GM21576 (cell line): Measurements from ENCODE around the gene NFKBIL1.
A peak's percentile ranks its signal among the peaks of the same experiment; 100 is the strongest.
"Not testable (repeated sequence)": the region's sequence is repeated elsewhere in the genome, so short reads cannot be mapped to it uniquely, and the experiment has no call there.

Experiments
- ATAC-seq: cut with Tn5 transposase; IDR thresholded peaks from one replicate; pipeline ENCODE4 v1.9.1; 2021; ENCODE audit warnings: mild to moderate bottlenecking, moderate library complexity; ENCODE audit not compliant: unreplicated experiment

The NFKBIL1 gene

DNA sequence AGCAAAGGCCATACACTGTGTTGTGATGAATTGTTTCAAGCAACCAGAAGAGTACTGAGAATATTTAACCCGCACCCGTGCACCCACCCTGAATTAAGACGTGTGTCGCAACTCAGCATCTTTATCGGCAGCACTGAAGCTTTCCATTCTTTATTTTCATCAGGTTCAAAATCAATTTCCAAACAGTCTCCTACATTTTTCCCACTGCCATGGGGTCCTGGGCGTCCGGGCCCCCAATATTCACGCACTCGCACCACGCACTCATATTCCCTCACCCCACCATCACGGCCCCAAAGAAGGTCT, 33.0 kb downstream of the NFKBIL1 start:
- no peak for ATAC-seq

DNA sequence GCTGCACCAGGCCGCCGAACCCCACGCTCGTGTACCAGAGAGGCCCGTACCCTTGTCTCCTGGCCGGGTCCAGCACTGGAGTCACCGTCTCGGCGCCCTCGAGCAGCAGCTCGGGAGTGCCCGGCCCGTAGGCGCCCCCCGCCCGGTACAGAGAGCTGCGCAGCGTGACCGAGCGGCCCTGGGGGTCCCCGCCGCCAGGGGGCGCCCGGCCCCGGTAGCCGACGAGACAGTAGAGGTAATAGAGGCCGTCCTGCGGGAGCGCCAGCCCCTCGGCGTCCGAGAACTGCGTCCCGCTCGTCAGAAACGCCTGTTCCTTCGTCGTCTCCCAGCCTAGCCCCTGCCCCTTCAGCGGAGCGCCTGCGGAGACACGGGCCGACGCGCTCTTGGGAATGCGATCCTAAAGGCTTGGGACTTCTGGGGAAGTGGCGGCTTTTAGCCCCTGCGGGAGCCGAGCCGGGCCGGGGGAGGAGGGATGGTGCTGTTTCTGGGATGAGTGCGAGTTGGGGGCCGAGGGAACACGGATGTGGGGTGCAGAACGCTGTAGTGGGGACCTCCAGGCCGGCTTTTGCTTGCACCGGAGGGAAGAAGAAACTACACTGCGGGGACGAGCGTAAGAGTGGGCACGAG, 33.5 kb downstream of the NFKBIL1 start:
- ATAC-seq, result peak; percentile 48

DNA sequence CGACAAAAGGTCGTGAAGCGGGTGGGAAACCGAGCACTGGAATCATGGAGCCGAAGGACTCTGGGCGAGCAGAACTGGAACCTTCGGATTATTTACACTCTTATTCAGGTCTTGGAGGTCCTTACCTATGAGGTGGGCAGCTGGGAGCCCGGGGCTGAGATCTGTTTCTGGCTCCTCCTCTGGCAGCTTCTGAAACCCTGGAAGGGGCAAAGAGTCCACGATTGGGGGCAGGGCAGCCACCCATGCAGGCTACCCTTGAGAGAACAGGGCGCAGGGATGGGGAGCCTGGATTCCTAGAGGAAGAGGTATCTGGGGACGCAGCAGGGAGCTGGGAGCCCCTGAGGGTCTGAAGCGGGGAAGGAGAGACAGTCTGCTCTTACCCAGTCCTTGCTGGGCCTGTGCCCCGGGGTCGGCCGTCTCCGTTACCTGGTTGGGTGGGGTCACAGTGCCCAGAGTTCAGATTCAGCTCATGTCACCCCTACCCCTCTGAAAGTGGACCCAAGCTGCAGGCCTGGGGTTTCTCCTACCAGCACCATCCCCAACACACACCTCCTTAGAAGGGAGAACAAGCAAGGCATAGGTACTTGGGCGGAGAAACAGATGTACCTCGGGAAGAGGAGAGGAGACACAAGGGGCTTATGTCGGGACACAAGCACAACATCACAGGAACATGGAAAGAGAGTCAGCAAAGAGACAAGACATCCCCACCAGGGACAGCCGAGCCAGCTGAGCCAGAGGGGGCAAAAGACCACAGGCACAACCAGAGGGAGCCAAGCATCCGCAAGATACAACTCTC, 34.2 kb downstream of the NFKBIL1 start:
- ATAC-seq, result no peak

DNA sequence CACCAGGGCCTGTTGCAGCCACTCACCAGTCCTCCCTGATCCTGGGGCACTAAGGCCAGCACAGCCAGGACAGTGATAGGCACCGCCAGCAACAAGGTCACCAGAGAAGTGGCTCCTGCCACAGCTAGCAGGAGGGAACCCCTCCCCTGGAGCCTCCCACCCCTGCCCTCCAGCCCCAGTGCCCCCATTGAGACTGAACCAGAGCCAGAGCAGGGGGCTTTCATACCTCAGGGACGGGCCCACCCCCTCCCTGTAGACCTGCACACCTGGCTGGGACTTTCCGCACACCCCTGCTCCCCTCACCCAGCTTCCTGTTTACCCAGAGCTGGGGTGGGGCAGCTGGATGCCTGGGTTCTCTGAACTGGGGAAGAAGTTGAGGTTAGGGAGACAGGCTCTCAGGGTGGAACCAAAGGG, 34.8 kb downstream of the NFKBIL1 start, which contains the start of gene LTB:
Gene LTB (minus strand): TSS at position 195 of the 414 bp plus-strand sequence. CDS start 7 bp downstream, at position 188.
- ATAC-seq, result no peak

DNA sequence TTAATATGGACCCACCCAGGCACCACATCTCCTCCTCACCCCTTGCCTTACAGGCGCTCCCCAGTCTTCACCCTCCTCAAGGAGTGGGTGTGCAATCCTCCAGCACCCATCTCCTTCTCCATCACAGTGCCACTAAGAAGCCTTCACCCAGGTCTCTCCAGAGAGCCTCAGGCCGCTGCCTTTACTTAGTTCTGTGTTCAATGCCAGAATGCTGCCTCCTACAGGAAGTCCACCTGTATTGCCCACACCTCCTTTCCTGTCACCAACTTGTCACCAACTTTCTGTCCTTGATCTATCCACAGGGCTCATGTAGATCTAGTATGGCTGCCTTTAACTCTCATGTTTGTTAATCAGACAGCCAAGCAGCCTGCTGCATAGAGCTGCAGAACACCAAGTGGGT, 38.1 kb downstream of the NFKBIL1 start:
- ATAC-seq, result no peak

DNA sequence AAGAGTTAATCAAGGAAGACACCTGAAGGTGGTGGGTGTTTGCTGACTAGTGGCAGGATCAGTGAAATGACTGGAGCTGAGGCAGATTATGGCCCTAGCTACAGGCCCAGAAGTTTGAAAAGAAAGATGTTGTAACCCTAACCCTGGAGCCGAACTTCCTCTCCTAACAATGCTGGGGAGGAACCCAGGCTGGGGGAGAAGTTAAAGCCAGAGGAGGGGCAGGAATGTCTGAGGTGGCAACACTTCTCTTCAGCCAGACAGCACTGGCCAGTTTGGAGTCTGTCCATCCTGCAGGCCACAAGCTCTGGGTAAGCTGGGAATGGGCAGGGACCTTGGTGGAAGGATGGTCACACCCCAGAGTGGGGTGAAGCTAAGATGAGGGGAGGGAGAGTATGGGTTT, 38.6 kb downstream of the NFKBIL1 start, which contains the start of gene LST1:
Gene LST1 (plus strand): TSS at position 270 of the 400 bp plus-strand sequence. CDS start 1,023 bp downstream, outside the sequence.
- ATAC-seq, result no peak

DNA sequence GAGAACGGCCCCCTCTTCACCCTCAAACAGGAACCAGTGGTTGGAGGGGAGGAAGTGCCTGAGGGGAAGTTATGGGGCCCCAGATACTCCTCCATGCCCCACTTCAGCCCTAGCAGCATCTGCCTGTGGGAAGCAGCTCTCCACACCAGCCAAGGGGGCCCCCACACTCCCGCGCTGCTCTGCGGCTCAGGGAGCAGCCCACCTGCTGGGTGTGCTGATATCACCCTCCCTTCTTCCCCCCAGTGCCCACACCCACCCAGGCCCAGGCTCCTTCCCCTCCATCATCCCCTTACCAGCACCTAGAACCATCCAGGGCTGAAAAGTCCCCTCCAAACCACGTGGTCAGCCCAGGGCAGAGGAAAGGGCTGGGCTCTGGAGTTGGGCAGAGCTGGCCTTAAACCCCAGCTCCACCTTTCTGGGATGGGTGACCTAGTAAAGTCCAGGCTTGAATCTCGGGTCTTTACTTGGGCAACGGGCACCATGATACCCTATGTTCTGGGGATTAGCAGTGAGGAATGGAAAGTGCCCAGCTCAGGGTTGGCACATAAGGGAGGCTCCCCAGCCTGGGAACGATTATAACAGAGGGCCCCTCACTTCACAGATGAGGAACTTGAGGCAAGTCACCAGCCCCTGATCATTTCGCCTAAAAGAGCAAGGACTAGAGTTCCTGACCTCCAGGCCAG, 39.3 kb downstream of the NFKBIL1 start:
- ATAC-seq, result no peak

DNA sequence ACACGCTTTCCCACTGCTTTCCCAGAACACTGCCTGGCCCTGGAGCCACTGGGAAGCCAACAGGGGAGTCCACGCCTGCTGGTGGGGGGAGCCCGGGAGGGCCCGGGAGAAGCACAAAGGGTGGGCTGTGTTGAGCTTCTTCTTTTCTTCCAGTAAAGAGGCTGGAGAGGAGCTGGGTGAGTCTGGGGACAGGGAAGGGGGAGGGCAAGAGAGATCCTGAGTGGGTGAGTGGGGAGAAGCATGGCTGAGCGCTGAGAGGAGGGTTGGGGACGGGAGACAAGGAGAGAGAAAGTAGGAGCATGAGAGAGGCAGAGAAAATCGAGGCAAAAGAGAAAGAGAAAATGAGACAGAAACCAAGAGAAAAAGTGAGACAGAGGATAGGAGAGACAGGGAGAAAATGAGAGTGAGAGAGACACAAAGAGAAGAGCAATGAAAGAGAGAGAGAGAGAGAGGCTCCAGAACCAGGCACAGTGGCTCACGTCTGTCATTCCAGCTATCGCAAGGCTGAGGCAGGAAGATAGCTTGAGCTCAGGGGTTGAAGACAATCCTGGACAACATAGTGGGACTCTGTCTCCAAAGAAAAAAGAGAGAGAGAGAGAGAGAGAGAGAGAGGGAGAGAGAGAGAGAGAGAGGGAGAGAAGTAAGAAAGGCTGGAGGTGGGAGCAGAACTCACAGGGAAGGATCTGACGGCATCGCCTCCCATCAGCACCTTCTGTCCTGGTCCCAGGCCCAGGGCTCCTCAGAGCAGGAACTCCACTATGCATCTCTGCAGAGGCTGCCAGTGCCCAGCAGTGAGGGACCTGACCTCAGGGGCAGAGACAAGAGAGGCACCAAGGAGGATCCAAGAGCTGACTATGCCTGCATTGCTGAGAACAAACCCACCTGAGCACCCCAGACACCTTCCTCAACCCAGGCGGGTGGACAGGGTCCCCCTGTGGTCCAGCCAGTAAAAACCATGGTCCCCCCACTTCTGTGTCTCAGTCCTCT, 40.7 kb downstream of the NFKBIL1 start:
- no peak for ATAC-seq

DNA sequence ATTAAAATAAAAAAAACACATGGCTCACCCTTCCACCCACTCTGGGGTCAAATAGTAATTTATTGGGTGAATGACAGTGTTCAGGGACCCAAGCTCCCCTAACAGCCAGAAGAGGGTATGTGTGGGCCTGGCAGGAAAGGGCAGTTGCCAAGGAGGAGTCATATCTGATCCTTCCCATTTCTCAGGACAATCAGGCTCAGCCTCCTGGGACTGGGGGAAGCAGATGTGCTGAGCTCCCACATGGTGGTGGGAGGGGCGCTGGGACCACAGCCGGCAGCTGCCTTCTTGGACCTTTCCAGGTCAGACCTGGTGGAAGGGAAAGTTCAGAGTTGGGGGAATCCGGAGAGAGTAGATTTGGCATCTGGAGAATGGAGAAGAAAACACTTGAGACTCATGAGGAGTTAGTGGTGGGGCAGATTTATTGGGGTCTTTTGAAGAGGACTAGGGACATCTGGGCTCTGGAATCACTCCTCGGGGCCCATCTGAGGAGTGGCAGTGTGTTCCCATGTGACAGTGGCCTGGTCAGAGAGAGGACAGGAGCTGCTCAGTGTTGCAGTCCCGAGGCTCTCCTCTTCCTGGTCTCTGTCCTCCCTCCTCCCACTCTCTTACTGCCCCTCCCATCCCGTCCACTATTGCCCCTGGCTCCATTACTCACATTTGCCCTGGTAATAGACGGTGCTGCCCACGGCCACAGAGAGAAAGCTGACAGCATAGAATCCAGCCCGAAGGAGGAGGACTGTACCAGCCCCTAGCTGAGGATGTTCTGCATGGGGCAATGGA, 41.7 kb downstream of the NFKBIL1 start:
- ATAC-seq, result no peak

DNA sequence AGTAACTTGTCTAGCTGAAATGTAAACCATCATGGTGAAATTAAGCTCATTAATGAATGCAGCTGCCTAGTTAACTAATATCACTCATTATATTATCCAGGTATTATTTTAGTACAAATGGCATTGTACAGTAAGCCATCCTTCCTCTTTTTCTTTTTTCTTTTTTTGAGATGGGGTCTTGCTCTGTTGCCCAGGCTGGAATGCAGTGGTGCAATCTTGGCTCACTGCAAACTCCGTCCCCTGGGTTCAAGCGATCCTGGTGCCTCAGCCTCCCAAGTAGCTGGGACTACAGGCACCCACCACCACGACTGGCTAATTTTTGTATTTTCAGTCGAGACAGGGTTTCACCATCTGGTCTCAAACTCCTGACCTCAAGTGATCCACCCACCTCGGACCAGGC, 43.3 kb downstream of the NFKBIL1 start:
- not testable (repeated sequence) for ATAC-seq

DNA sequence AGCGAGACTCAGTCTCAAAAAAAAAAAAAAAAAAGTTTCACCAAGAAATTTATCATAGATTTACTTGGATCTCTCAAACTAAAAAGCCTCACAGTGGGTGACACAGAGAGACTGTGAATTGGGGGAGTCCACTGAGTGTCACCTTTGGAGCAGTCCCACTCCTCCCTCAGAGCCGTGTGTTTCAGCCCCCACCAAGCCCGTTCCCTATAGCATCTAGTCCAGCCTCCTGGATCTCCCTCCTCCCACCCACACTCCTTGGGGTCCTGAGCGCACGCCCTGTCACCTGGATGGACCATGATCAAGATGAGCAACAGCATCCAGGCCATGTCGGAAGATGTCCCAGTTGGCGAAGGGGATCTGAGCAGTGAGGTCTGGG, 45.0 kb downstream of the NFKBIL1 start:
- ATAC-seq, result no peak

DNA sequence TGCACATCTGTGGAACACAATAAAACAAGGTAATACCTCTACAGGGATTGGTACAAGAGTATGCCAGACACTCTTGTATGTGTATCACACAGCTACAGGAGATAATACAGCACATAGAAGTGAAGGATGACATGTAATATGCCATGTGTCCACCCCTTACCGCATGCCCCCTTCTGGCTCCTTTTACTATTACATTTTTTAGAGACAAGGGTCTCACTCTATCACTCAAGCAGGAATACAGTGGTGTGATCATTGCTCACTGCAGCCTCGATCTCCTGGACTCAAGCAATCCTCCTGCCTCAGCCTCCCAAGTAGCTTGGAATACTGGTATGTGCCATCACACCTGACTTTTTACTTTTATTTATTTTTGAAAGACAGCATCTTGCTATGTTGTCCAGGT, 49.6 kb downstream of the NFKBIL1 start:
- ATAC-seq, result no peak

DNA sequence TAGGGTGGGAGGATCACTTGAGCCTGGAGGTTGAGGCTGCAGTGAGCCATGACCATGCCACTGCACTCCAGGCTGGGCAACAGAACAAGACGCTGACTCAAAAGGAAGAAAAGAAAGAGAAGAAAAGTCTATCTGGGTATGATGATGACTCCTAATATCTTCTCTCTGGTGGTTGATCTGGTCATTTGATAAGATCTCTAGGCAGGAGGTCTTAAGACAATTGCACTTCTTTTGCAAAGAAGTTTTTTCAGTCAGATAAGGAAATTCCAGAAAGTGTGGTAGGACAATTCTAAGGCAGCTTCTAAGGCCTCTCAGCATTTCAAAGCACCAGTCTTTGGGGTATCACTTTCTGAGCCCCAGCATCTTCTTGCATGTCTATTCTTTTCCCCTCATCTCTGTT, 59.9 kb downstream of the NFKBIL1 start:
- ATAC-seq, result no peak
